GM19438 (cell line): ENCODE data around the gene PARVB.
A peak's percentile ranks its signal among the peaks of the same experiment; 100 is the strongest.

ENCODE experiments used
- ATAC-seq: cut with Tn5 transposase; IDR thresholded peaks from one replicate; pipeline ENCODE4 v1.9.1; 2021; ENCODE audit warnings: low read depth; ENCODE audit not compliant: unreplicated experiment

The PARVB gene

DNA sequence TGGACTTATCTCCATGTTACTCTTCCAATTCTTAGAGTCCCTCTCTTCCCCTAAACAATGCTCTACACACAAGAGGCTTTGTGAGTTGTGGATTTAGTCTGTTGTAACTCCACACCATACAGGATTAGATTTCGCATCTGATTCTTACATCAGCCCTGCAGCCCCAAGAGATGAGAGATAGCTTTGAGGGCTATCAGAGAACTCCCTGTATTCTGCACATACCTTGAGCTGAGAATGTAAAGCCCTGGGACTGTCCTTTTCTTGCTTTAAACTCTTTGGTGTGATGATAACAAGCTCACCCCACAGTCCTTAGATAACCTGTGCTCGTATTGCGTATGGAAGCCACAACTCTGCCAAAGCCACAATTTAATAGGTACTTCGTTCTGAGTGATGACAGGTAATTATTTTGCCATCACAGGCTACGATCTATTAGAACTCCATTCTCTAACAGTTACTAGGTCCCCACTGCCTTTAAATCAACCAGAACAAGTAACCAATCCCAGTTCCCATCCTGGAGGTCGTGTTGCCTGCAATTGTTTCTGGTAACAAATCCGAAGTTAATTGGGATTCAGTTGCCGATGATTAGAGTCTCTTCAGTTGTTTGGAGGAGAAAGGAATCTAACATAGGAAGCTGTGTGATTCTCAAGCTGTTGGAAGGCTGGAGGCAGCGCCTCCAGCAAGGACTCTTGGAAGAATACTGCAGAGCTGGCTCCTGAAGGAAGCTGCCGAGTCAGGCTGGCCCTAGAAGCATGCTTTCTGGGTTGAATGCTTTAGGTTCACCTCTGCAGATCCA, 155.3 kb downstream of the PARVB start:
- no peak for ATAC-seq

DNA sequence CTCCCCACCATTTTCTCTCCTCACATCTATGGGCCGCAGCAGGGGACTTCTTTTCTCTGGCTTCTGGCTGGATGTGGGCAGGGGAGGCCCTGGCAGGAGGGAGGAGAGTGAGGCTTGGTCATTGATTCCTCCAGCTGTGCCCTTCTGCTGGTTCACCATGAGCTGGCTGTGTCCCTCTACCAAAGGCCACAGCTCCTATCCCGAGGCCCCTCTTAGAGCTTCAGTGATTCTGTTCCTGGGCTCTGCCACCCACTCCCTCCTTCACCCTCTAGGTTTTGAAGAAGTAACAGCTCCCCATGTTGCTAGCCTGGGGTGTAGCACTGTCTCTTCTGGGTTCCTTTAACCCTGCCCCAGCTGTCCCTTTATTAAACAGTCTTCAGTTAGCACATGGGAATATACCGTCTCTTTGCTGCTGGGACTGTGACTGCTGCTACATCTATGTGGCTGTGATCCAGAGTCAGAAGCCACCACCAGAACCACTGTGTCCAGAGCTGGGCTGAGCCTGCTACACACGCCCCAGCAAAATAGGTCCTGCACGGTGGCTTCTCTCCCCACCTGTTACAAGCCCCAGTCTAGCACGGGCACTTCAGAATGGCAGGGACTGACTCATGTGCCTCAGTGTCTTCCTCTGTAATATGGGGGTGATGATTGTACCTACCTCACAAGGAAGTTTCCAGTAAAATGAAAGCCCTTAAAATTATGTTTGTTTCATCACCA, 156.0 kb downstream of the PARVB start:
- ATAC-seq, result no peak

DNA sequence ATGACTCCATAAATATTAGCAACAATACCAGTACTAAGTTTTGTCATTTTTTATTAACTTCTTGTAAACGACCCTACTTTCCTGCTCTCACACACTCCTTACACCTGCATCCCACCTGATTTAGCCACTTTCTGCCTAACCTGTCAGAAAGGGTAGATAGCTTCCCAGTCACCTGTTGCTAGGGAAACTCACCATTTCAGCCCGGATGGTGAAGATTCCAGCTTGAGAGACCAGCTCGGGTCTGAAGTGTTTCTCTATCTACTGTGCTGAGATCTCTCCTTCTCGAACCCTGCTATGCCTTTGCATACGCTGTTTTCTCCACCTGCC, 156.6 kb downstream of the PARVB start, which contains the start of gene PARVG:
Gene PARVG (plus strand): TSS at position 220 of the 327 bp plus-strand sequence. CDS start 2,405 bp downstream, outside the sequence.
- peak; percentile 46 for ATAC-seq

DNA sequence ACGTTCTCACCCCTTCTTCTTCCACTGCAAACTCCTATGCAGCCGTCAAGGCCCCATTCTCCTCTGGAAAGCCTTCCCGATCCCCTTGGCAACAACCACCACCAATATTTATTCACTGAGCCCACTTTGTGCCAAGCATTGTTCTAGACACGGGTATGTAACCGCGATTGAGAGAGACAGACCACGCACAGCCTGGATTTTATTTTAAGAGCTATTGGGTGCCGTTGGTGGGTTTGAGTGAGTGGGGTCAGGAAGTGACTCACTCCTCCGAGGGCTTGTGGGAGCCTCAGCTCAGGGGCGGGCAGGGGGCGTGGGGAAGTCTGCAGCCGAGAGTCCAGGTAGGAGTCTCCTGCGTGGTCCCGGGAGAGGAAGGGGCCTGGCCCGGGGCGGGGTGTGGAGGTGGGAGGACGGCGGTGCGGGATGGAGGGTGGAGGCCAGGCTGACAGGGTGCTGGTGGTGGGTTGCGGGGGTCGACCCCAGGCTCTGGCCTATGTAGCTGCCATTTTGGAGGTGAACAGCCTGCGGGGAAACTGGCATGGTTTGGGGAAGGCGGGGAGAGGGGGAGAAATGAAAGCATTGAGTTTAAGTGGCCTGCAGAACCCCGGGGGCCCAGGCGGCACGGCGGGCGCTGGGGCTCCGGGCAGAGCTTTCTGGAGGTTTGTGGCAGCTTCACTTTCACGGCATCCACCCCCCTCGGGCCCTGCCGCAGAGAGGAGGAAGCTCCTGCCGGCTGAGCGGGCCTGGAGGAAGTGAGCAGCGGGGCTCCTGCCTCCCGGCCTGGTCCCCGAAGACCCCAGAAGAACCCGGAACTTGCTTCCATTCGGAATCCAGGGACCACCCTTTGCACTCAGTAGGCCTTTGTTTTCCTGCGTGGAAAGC, 157.2 kb downstream of the PARVB start:
- no peak for ATAC-seq

DNA sequence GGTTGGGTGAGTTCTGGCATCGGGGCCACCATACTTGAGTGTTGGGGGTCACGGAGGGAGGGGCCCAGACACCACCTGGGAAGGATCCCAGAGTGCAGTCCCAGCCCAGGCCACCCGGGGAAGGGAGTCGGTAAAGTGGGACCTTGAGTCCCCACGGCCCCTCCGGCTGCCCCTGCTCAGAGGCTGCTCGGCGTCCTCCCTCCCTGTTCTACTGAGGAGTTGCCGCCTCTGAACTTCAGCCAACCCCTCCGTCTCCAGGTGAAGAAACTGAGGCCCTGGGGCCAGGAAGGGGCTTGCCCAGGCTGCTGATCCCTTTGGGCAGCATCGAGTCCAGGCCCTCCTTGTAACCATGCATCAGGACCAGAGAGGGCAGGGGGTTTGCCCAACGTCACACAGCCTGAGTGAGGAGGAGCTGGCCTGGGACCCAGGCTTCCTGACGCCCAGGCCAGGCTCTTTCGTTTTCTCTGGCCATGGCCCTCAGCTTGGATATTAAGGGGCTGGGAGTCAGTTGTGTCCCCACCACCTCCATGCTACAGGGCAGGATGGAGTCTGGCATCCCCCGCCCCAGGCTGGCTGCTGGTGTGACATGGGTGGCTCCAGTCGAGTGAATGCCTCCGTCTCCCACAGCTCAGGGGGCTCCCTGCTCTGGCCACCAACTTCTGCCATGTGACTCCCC, 157.9 kb downstream of the PARVB start:
- no peak for ATAC-seq

DNA sequence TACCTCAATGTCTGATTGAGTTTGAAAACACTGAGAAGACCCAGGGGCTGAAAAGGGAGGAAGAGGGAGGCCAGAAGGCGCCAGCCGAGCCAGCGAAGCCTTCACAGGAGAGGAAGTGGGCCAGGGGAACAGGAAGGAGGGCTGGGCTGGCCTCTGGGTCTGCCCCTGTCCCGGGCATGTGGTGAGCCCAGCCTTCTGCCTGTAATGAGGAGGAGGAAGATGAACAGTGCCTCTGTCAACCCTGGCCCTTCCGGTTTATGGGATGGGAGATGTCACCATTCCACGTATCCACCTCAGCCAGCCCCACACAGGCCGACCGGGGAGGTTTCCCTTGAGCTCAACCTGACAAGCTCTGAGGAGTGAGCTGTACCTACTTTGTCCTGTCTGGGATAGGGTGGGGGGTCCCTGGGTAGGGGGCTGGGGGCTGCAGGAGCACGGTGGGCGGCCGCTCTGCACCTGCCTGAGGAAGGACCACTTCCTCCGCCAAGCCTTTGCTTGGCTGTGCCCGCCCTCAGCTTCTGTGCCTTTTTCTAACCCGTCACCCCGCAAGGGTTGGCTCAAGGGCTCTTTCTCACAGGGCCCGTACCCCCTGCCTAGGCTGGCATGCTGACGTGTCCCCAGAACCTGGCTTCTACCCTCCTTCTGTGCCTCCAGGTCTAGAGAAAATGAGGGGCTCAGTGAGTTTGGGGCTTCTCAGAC, 158.6 kb downstream of the PARVB start:
- no peak for ATAC-seq

DNA sequence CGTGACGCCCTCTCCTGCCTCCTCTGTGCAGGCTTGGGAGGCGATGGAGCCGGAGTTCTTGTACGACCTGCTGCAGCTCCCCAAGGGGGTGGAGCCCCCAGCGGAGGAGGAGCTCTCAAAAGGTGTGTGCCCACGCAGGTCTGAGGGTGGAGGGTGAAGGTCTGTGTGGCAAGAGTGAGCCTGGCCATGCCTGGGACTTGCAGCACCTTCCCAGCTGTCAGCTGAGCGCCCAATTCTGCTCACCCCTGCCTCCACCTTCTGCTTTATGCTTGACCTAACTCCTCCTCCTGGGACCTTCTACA, 159.1 kb downstream of the PARVB start:
- no peak for ATAC-seq

DNA sequence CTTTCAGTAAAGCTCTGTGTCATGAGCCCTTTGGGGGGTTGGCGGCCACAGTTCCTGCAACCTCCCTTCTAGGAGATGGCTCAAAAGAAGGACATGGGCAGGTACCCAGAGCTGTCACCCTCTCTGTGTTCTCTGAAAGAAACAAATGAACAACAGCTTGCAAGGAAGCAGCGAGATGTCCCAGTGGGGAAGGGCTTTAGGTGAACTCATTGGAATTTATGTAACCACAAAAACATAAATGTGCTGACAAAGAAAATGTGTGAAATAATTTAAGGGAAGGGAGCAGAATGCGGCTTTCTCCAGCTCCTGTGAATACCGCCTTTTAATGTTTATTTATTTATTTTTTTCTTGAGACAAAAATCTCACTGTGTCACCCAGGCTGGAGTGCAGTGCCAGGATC, 159.9 kb downstream of the PARVB start:
- ATAC-seq, result no peak

DNA sequence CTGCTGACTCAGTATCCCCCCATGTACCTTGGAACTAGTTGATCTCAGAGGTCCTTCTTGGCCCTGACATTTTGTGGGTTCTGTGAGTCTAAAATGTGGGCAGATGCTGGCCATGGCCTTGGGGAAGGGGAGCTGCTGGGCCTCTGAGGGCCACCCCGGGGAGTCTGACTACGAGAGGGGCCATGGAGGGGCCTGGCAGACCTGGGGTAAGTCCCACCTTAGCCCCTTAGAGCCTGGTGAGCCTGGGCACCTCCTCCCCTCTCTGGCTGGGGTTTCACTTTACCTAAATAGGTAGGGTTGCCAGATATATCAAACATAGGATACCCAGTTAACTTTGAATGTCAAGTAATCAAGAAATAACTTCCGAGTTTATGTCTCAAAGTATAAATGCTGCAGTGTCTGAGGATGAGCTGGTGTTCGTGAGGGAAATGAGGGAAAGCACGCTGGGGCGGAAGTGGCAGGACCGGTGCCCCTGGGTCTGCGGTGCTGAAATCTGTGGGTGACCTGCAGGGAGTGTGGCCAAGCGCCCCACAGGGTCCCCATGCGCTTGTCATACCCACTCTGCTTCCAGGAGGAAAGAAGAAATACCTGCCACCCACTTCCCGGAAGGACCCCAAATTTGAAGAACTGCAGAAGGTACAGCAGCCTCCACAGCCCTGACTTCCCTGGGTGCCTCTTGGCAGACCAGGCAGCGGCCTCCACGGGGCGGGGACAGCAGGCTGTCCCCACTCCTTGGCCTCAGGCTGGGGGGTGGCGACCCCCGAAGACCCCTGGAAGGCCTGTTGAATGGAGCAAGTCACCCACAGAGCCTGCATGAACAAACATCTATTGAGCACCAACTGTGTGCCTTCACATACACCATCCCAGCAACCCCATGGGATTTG, 161.4 kb downstream of the PARVB start:
- ATAC-seq, result no peak

DNA sequence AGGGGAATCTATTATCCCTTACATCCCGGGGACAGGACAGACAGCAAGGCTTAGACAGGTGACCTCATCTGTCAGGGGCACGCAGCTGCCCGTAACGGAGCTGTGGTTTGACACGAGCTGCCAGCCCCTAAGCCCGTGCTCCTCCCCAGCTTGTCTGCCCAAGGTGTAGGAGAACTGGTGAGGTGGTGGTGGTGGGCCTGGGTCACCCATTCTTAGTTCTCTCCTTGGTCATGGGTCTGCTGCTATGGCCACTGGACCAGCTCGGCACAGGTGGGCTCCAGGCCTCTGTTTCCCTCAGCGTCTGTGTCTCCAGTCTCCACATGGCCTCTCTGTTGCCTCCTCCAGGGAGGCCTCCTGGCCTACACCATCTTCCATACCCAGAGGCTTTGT, 162.0 kb downstream of the PARVB start:
- ATAC-seq, result no peak

DNA sequence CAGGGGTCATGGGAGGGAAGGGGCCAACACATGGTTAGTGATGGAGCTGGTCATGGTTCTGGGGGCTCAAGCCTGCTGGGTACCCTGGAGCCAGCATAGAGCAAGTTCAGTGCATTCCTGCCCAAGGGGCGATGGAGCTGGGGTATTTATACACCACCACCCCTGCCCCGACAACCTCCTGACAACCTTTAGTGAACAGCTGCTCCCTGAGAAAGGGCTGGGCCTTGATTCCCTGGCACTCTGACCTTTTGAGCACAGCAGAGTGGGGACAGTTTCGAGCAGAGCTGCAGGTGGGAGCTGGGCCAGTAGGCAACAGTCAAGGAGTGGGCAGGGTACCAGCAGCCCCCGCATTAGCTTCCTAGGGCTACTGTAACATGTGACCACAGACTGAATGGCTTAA, 162.6 kb downstream of the PARVB start:
- no peak for ATAC-seq

DNA sequence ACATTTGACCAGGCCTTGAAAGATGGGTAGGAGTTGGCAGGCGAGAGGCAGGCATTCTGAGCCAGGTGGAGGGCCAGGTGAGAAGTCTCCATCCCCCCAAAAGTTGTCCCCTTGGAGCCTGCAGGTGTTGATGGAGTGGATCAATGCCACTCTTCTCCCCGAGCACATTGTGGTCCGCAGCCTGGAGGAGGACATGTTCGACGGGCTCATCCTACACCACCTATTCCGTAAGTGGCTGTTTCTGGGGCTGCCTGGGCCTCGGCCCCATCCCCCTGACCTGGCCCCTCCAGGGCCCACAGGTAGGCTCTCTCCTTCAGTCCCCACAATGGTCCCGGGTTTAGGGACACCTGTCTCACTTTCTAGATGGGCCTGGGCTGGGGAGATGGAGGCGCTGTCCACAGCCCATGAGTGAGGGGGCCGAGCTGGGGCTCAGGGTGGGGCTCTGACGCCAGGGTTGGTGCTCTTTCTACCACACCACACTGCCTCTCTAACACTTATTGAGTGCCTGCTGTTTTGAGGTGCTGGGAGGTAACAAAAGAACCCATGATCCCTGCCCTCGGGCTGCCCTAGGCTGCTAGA, 163.6 kb downstream of the PARVB start:
- ATAC-seq, result no peak

DNA sequence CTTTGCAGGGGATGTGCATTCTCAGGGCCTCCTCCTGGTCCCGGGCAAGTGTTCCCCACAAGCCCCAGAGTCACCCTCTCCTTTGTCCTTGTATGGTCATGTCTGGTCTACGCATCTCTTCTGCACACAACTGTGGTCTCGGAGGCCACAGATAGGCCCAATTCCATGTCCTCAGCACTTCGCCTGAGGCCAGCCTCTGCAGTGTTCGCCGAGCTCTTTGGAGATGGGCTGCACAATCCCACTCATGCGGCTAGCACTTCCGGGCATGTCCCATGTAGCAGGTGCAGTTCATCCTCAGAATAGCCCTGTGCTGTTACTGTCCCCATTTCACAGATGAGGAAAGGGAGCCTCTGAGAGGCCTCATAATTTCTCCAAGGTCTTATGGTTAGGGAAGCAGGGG, 164.2 kb downstream of the PARVB start:
- ATAC-seq, result no peak

DNA sequence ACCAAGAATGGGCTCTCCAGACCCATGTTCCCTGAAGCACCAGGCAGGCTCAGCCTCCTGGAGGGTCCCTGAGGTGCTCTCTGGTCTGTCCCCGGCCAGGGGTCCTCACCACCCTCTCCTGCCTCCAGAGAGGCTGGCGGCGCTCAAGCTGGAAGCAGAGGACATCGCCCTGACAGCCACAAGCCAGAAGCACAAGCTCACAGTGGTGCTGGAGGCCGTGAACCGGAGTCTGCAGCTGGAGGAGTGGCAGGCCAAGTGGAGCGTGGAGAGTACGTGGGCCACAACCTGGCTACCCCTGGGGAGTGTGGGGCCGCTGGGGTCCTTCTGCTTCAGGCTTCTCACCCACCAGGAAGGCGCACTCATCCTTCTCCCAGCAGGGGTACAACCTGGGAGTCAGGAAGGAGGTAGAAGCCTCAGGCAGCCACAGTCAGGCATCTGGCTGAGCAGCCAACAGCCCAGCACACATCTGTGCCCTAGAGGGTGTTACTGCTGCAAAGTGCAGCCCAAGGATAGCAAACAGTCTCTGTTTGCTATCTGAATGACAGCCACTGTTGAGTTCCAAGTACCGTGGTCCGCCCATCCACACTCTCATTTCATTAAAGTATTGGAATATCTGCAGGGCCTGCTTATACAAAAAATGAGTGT, 165.0 kb downstream of the PARVB start:
- no peak for ATAC-seq

DNA sequence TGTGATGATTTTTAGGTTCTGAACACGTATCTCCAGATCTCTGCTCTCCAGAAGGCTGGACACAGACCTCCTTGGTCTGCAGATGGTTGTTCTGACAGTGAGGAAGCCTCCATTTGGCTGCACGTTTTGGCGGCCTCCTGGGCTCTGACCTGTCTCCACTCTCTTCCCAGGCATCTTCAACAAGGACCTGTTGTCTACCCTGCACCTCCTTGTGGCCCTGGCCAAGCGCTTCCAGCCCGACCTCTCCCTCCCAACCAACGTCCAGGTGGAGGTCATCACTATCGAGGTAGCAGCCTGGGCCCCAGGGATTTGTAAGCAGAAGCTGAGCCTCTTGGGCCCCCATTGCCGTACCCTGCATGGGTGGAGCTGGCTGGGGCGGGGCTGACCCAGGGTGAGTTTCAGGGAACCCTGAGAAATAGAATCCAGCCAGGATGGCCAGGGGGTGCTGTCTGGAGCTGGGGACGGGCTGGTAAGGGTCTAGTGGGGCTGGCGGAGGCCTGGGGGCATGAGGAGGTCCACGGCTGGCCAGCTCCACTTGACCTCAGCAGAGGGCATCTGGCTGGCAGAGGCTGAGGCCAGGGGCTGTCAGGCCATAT, 166.4 kb downstream of the PARVB start:
- no peak for ATAC-seq

DNA sequence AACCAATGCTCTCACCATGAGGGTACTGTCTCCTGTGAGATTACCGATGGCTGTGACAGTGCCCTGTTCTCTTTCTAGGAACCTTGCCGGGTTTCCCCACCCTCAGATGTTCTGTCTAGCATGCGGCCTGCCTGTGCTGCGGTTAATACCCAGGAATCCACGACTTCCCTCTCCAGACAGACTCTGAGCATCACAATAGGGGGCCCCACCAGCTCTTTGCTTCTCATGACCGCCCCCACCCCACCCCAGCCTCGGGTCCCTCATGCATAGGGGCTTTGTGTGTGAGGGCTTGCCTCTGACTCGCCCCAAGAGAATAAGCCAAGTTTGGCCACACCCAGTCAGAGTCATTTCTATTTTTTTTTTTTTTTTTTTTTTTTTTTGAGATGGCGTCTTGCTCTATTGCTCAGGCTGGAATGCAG, 166.9 kb downstream of the PARVB start:
- no peak for ATAC-seq

DNA sequence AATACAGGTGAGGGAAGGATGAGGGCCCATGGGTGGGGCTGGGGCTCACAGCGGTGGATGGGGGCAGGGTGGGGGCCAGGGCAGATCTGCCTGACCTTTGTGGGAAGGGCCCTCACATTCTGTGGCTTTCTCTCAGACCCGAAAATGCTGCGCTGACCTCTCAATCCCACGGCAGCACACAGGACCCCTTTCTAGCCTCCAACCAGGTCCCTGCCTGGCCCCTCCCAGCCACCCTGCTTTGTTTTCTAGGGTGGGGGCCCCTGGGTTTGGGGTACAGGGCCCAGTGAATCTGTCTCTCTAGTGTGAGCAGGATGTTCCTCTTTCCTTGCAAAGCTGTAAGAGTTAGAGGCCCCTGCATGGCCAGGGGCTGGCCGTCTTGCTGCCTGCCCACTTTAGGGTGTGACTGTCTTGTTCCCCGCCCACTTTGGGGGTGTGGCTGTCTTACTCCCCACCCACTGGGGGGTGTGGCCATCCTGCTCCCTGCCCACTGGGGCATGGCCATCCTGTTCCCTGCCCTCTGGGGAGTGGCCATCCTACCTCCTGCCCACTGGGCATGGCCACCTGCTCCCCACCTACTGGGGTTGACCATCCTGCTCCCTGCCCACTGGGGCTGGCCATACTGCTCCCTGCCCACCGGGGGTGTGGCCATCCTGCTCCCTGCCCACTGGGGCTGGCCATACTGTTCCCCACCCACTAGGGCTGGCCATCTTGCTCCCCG, 168.2 kb downstream of the PARVB start:
- no peak for ATAC-seq
